Activated gamma-delta T cell treated with Interleukin-2 at 50 U/mL for 16 hours (primary cell): ENCODE results near the gene FBXO10.

ENCODE experiments used
- DNase-seq: peaks from one replicate; pipeline ENCODE4 v3.0.0-alpha.2; 2020

FBXO10 gene

GRCh38 chr9:37593883-37594448 lies 17.8 kb upstream of the FBXO10 start:
- DNase-seq: no peak

- peak; percentile 87 for DNase-seq
These were observed 16.1 kb upstream of the FBXO10 start, which contains the start of gene TOMM5 for GRCh38 chr9:37592108-37592951. TSS of gene TOMM5 (minus strand) at chr9:37592597. CDS start at chr9:37592532, 65 bp downstream.

GRCh38 chr9:37587521-37587920 lies 11.3 kb upstream of the FBXO10 start:
- no peak for DNase-seq

- no peak for DNase-seq
These were observed 7.4 kb upstream of the FBXO10 start for GRCh38 chr9:37583522-37584121.

GRCh38 chr9:37582548-37583157 lies 6.5 kb upstream of the FBXO10 start:
- no peak for DNase-seq

GRCh38 chr9:37575511-37575914 lies 667 bp downstream of the FBXO10 start:
- no peak for DNase-seq

GRCh38 chr9:37575001-37575400 lies 1.2 kb downstream of the FBXO10 start:
- no peak for DNase-seq

- no peak for DNase-seq
These were observed 1.9 kb downstream of the FBXO10 start for GRCh38 chr9:37574241-37574721.

- no peak for DNase-seq
These were observed 4.9 kb downstream of the FBXO10 start for GRCh38 chr9:37571282-37571681.

- no peak for DNase-seq
These were observed 9.5 kb downstream of the FBXO10 start for GRCh38 chr9:37566716-37567115.

GRCh38 chr9:37565661-37566618 lies 10.2 kb downstream of the FBXO10 start:
- DNase-seq: no peak

- no peak for DNase-seq
These were observed 11.3 kb downstream of the FBXO10 start for GRCh38 chr9:37564916-37565315.

- DNase-seq: no peak
These were observed 12.2 kb downstream of the FBXO10 start for GRCh38 chr9:37563806-37564513.

GRCh38 chr9:37562826-37563225 lies 13.4 kb downstream of the FBXO10 start:
- no peak for DNase-seq

GRCh38 chr9:37561682-37562081 lies 14.5 kb downstream of the FBXO10 start:
- DNase-seq: no peak

- DNase-seq: no peak
These were observed 16.2 kb downstream of the FBXO10 start for GRCh38 chr9:37559855-37560592.

GRCh38 chr9:37559125-37559524 lies 17.1 kb downstream of the FBXO10 start:
- no peak for DNase-seq

GRCh38 chr9:37555786-37556185 lies 20.4 kb downstream of the FBXO10 start:
- DNase-seq: no peak

- DNase-seq: no peak
These were observed 21.9 kb downstream of the FBXO10 start for GRCh38 chr9:37554318-37554717.

GRCh38 chr9:37551888-37552287 lies 24.3 kb downstream of the FBXO10 start:
- DNase-seq: no peak

- DNase-seq: no peak
These were observed 24.7 kb downstream of the FBXO10 start for GRCh38 chr9:37551468-37551867.
